BLaER1 treated with 17β-estradiol and CSF1 and Interleukin-3, amounts not matched to agents 10 nM and 100 nM (cell line): ENCODE results near the gene LRP8.

Source experiments
- H3K27ac ChIP-seq, 11 experiments: shearing (Covaris generic); formaldehyde crosslinking; 2 replicates each; pipeline ENCODE4 v1.8.1; 2022
- H3K27me3 ChIP-seq, 11 experiments: shearing (Covaris generic); formaldehyde crosslinking; 2 replicates each; pipeline ENCODE4 v1.8.1; 2022
- H3K36me3 ChIP-seq, 11 experiments: shearing (Covaris generic); formaldehyde crosslinking; 2 replicates each; pipeline ENCODE4 v1.8.1; 2022
- H3K4me1 ChIP-seq, 10 experiments: shearing (Covaris generic); formaldehyde crosslinking; 2 replicates each; pipeline ENCODE4 v1.8.1; 2022
- H3K4me2 ChIP-seq, 11 experiments: shearing (Covaris generic); formaldehyde crosslinking; 2 replicates each; pipeline ENCODE4 v1.8.1; 2022
- H3K4me3 ChIP-seq, 10 experiments: shearing (Covaris generic); formaldehyde crosslinking; 2 replicates each; pipeline ENCODE4 v1.8.1; 2022
- H3K9ac ChIP-seq, 11 experiments: shearing (Covaris generic); formaldehyde crosslinking; 2 replicates each; pipeline ENCODE4 v1.8.1; 2022
- H3K9me3 ChIP-seq, 11 experiments: shearing (Covaris generic); formaldehyde crosslinking; replicated peaks in 1 of 11; 2 replicates each; pipeline ENCODE4 v1.8.1; 2022
- H4K20me1 ChIP-seq, 11 experiments: shearing (Covaris generic); formaldehyde crosslinking; 2 replicates each; pipeline ENCODE4 v1.8.1; 2022
- Cebpa-rat ChIP-seq, 11 experiments: shearing (Covaris generic); IDR thresholded peaks; 2 replicates each; pipeline ENCODE4 v1.8.1; 2022

LRP8 gene

DNA sequence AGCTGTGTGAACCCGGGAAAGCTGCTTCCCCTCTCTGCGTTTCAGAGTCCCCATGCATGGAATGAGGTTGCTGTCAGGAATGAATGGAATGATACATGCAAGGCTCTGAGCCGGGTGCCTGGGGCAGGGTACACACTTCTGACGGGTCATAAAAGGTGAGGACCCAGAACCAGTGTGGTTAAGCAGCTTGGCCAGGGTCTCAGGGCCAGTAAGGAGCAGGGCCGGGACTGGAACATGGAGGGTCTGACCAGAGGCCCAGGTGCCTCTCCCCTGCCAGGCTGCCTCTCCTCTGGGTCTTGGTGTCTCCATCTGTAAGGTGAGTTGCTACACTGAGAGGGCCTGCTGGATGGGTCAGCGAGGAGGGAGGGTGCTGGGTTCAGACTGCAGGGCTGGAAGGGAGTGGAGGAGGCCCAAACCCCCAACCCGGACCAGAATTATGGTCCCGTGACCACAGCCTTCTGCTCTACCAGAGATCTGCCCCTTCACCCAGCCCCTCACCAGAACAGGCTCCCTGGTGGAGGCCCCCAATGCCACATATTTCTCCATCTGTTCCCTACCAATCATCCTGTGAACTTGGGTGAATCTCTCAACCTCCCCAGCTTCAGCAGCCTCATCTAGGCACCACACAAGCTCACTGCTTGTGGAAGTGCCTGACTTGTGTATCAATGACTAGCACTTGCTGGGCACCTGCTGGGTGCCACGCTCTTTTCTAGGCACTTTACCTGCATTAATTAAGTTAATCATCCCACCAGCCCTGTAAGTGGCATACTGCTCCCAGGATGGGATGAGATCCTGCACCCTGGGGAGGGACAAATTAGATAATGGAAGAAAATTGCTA lies 16.2 kb upstream of the LRP8 start:
- Histone ChIP-seq H3K27me3 (no peaks in the 10 kb centered on the region), H3K36me3 (no peaks in the 10 kb centered on the region), H3K4me1 (peaks cover 0 to 16% (median 8%) of the 10 kb centered on the region in 10 experiments; a peak in 8 of 20 replicates), H3K9ac (no peak overlapping the region), H3K27ac (no peak overlapping the region), H3K4me3 (no peak overlapping the region), H3K9me3 (no peaks in the 10 kb centered on the region), H3K4me2 (no peak overlapping the region), H4K20me1 (no peaks in the 10 kb centered on the region; a peak in 1 of 22 replicates)
- TF ChIP-seq Cebpa-rat (IDR thresholded peaks at IDR 0.05): no peak

- no peak for TF ChIP-seq Cebpa-rat (IDR thresholded peaks at IDR 0.05)
- H4K20me1 ChIP-seq: no peaks in the 10 kb centered on the region; a peak in 1 of 22 replicates
- no peaks in the 10 kb centered on the region for H3K27me3 ChIP-seq
- no peak overlapping the region for H3K4me3 ChIP-seq
- no peak overlapping the region for H3K4me2 ChIP-seq
- H3K9me3 ChIP-seq: no peaks in the 10 kb centered on the region
- H3K27ac ChIP-seq: no peak overlapping the region
- peaks cover 0 to 16% (median 8%) of the 10 kb centered on the region in 10 experiments; a peak in 8 of 20 replicates for H3K4me1 ChIP-seq
- H3K9ac ChIP-seq: no peak overlapping the region
- H3K36me3 ChIP-seq: no peaks in the 10 kb centered on the region
Measured at GRCh38 chr1:53342735-53343470, 15.0 kb upstream of the LRP8 start.

DNA sequence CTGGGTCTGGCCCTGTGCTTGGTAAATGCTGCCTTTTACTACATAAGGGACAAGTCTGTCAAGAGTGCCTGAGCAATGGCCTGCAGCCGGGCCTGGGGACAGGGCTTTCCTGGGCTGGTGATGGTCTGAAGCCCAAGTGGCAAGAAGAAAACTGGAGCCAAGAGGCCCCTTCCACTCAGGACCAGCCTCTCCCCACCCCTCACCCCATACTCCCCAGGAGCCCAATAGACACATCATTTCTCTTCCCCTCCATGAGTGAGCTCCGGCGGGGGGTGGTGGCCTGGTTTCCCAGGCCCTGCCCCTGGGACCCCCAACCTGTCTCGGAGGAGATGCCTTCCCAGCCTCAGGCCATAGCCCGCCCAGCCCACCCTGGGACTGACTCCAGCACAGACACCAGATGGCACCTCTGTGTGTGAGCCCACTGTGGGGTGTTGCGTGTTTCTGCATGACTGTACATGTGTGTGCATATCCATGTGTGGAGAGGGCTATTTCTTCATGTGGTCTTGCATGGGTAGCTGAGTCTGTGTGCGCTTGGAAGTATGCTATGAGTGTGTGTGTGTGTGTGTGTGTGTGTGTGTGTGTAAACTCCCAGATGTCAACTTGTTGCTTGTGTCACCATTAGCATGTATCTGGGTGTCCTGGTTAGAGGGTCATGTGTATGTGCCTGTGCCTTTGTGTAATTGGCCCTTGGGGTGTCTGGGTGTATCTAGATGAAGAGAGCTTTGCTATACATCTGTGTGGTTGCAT lies 14.3 kb upstream of the LRP8 start:
- no peak overlapping the region for H3K9ac ChIP-seq
- TF ChIP-seq Cebpa-rat (IDR thresholded peaks at IDR 0.05): no peak
- no peak overlapping the region for H3K4me3 ChIP-seq
- no peaks in the 10 kb centered on the region for H3K27me3 ChIP-seq
- no peak overlapping the region for H3K27ac ChIP-seq
- no peaks in the 10 kb centered on the region for H3K9me3 ChIP-seq
- H3K4me2 ChIP-seq: no peak overlapping the region
- H4K20me1 ChIP-seq: no peaks in the 10 kb centered on the region; a peak in 1 of 22 replicates
- H3K36me3 ChIP-seq: no peaks in the 10 kb centered on the region
- H3K4me1 ChIP-seq: peaks cover 0 to 16% (median 8%) of the 10 kb centered on the region in 10 experiments; a peak in 8 of 20 replicates

GRCh38 chr1:53341521-53341895 lies 13.6 kb upstream of the LRP8 start:
- Histone ChIP-seq H3K4me2 (no peak overlapping the region), H3K9me3 (no peaks in the 10 kb centered on the region), H3K27me3 (no peaks in the 10 kb centered on the region), H3K36me3 (no peaks in the 10 kb centered on the region; a peak in 1 of 22 replicates), H3K27ac (no peak overlapping the region), H3K9ac (no peak overlapping the region), H4K20me1 (no peaks in the 10 kb centered on the region; a peak in 1 of 22 replicates), H3K4me3 (no peak overlapping the region), H3K4me1 (peaks cover 0 to 16% (median 3%) of the 10 kb centered on the region in 10 experiments; a peak in 7 of 20 replicates)
- no peak for TF ChIP-seq Cebpa-rat (IDR thresholded peaks at IDR 0.05)

GRCh38 chr1:53340660-53341520 lies 13.0 kb upstream of the LRP8 start:
- Histone ChIP-seq H3K27ac (no peak overlapping the region), H3K27me3 (no peaks in the 10 kb centered on the region), H3K4me2 (no peak overlapping the region), H3K4me3 (no peak overlapping the region), H3K4me1 (peaks cover 0 to 12% (median 0%) of the 10 kb centered on the region in 10 experiments; a peak in 6 of 20 replicates), H3K9ac (no peak overlapping the region), H3K9me3 (no peaks in the 10 kb centered on the region), H4K20me1 (no peaks in the 10 kb centered on the region; a peak in 1 of 22 replicates), H3K36me3 (no peaks in the 10 kb centered on the region; a peak in 1 of 22 replicates)
- no peak for TF ChIP-seq Cebpa-rat (IDR thresholded peaks at IDR 0.05)

DNA sequence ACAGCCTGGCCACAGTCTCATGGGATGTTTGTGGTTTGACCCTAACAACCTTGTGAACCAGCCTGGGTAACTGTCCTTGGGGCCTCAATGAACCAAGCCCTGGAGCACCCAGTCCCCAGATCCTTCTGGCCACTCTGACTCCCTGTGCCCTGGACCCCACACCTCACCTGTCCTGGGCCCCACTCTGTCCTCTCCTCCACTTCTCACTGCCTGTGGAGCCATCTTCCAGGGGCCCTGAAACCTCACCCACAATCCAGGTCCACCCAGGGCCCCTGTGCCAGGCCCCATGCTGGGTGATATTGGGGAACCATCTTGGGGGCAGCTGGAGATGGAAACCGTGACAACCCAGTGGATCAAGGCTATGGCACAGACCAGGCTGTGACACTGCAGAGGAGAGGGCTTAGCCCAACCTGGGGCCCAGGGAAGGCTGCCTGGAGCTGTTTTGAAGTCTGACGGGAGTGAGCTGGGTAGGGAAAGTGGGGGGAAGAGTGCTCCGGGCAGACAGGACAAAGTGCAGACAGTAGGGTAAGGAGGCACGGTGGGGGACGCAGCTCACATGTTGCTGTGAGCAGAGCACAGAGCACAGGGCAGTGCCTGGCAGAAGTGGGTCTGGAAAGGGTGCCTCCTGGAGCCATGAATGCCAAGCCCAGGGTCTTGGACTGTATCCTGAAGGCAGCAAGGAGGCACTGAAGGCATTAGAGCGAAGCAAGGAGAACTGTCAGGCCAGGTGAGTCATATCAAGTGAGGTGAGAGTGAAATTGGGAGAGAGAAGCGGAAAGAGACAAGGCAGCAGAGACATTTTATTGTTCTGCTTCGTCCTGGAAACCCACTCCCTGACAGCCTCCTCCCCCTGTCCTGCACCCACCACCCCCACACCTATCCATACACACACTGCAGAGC lies 12.1 kb upstream of the LRP8 start:
- Histone ChIP-seq H3K4me2 (no peak overlapping the region), H3K9ac (no peak overlapping the region), H3K4me3 (no peak overlapping the region), H3K4me1 (peaks cover 0 to 3% (median 0%) of the 10 kb centered on the region in 10 experiments; a peak in 6 of 20 replicates), H3K9me3 (no peaks in the 10 kb centered on the region), H3K27me3 (no peaks in the 10 kb centered on the region), H3K27ac (no peak overlapping the region), H3K36me3 (no peaks in the 10 kb centered on the region; a peak in 1 of 22 replicates), H4K20me1 (no peaks in the 10 kb centered on the region; a peak in 1 of 22 replicates)
- TF ChIP-seq Cebpa-rat (IDR thresholded peaks at IDR 0.05): no peak

DNA sequence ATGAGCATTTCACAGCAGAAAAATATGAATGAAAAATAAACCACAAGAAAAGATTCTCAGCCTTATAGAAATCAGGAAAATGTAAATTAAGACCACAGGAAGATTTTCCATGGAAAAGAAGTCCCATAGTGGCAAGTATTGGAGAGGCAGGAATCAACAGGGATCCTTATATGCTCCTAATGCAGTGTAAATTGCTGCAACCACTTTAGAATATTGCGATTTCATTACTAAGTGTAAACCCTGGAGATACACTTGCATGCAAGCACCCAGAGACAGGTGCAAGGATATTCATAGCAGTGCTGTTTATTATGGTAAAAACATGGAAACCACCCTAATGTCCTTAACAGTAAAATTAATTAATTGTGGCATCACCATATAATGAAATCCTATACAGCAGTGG lies 10.6 kb upstream of the LRP8 start:
- H3K27me3 ChIP-seq: no peaks in the 10 kb centered on the region
- H3K27ac ChIP-seq: no peak overlapping the region
- H3K36me3 ChIP-seq: no peaks in the 10 kb centered on the region; a peak in 1 of 22 replicates
- H3K9ac ChIP-seq: no peak overlapping the region
- no peak overlapping the region for H3K4me3 ChIP-seq
- H4K20me1 ChIP-seq: no peaks in the 10 kb centered on the region; a peak in 1 of 22 replicates
- no peak overlapping the region for H3K4me2 ChIP-seq
- no peak for TF ChIP-seq Cebpa-rat (IDR thresholded peaks at IDR 0.05)
- peaks cover 0 to 8% (median 0%) of the 10 kb centered on the region in 10 experiments; a peak in 4 of 20 replicates for H3K4me1 ChIP-seq
- H3K9me3 ChIP-seq: no peaks in the 10 kb centered on the region
